Measurements from ENCODE around the gene BRD3.

Gene BRD3

DNA sequence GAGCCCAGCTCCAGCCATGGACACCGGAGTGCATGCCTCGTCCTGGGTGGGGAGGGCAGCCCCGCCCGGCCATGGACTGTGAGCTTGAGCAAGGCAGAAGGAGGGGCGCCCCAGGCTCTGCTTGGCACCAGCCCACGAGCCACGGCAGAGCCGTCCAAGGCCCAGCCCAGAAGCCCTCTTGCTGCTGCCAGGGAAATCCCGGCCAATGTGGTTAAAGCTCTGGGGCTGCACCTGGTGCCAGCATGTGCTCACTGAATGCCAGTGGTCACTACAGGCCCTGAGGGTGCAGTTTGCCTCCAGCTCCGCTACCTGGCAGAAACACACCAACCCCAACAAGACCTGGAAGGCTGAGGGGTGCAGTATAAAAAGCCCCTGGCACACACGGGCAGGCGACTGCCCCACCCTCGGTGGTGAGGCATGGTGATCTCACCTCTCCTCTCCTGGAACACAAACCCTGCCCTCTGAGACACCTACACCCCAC is 11.8 kb downstream of the BRD3 start:
- in situ Hi-C loops (cut with MboI; ENCODE audit: low sequenced_read_pairs) = no loop called here

DNA sequence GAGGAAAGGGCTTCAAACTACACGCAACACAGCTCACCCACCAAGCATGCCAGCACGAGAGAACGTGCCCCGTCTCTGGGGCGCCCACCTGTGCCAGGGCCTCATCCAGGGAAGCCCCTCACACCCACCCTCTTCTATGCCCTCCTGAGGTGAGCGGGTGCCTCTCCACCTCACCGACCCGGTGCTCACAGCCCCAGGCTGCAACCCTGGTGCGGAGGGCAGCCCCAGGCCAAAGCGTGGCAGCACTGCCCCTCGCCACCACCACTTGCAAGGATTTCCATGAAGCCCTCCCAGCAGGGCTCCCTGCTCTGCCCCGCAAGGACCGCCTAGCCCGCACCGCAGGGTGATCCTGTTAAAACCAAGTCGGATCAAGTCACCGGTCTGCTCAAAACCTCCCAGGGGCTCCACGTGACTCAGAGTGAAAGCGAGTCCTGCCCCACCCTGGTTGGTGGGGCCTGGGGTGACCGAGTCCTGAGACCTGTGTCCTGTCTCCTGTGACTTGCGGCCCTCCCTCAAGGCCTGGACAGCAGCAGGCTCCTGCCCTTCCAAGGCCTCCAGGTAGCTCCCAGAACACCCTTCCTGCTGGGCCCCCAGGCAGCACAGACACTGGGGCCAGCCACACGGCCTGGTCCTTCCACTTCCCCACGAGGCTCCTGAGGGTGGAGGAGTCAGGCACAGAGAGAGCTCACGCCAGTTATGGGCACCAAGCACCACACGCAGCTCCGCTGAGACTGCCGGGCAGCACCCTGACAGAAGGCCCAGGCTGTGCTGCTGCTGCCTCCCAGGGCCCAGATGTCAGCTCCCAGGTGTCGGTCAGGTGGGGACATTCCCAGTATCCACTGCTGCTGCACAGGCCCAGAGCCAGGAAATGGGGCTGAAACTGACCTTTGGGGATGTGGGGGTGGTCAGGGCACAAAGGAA is 12.7 kb downstream of the BRD3 start:
- in situ Hi-C loops (cut with MboI; ENCODE audit: low sequenced_read_pairs) = no loop called here

DNA sequence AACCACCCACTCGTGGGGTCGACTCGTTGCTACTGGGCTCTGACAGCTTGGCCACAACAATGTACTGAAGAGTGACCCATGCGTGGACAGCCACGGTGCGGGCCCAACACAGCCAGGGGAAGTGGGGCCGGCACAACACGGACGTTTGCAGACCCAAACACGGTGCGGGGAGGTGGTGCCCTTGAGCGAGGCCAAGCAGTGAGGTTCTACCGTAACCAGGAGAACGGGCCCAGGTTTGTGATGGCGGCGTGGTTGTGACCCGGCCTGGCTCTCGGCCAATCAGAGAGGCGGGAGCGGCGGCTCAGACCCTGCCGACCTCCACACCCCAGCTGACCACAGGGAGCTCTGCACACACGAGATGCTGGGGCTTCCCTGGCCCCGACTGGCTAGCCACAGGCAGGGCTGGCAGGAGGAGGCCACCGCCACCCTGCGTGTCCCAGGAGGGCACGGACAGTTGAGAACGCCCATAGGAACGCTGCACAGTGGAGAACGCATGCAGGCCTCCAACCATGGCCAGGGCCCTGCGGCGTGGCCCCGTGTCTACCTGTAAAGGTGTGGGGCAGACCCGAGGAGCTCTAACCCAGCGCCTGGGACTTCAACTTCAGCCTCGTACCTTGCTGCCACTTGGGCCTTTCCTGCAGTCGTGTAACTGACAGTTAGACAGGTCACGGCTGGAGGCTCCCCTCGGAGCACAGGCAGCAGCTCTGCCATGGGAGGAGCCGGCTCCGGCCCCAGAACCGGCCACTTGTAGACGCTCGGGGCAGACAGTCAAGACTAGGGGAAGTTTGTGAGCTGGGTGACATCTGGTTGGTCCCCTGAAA is 13.7 kb downstream of the BRD3 start:
- in situ Hi-C loops (cut with MboI; ENCODE audit: low sequenced_read_pairs) = no loop called here

DNA sequence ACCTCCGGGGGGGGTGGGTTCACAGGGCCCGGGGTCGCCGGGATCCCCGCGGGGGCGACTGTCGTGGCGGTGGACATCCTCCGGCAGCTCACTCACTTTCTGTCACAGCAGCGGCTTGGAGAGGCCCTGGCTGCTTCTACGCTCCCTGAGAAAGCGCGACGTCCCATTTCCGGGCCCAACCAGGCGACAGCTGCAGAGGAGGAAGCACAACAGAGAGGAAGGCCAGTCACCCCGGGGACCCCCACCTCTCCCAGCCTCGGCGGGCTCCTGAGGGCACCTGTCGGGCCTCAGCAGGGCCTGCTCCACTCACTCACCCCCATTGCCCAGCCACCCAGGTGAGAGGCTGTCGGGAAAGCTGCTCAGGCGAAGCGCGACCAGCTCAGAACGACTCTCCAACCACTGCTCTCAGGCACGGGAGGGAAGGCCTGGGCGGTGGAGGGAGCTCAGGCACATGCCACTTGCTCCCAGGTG is 14.4 kb downstream of the BRD3 start:
- in situ Hi-C loops (cut with MboI; ENCODE audit: low sequenced_read_pairs) = no loop called here

DNA sequence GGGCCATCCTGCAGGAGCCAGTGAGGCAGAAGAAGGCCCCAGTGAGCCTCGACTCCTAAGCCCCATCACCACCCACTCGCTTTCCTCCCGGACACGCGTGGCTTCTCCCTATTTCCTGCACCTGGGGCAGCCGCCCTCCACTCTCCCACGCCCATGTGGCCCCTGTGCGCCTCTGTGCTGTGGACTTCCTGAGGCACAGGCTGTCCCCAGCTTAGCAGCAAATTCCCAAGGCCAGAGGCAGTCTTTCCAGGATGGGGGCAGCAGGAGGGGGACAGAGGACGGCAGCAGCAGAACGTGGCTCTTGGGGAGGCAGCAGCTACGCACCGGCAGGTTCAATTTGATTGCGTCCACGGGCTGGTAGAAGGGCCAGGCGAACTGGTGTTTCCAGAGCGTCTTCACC is 14.9 kb downstream of the BRD3 start:
- in situ Hi-C loops (cut with MboI; ENCODE audit: low sequenced_read_pairs) = no loop called here

DNA sequence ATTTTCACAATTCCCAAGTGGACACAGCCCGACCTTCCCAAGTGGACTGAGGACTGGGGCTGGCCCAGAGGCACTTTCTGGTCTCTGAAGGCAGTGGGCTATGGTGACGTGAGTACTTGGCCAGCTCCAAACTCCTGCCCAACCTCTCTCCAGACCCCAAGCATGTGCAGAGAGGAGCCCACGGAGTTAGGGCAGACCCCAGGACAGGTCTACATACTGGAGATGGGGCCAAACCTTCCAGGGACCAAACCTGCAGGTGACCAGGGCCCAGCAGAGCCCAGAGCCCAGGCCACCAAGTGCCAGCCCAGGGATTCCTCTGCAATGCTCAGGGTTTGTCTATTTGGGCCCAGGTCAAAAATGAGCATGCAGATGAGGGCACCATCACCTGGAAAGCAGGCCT is 15.3 kb downstream of the BRD3 start:
- in situ Hi-C loops (cut with MboI; ENCODE audit: low sequenced_read_pairs) = no loop called here

DNA sequence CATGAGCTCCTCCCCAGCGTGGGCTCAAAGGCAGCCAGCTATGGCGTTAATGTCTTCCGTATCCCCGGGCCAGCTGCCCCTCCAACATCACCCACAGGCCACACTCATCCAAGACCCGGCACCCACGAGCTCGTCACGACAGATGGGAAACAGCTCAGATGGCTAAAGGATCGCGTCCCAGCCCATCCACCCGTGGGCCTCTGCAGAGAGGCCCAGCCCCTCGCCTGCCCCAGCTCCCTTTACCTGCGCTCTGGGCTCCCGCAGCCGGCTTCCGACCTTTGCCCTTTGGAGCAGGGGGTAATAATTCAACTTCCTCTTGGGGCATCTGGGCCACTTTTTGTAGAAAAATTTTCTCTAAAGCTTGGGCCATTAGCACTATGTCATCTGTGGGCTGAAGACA is 16.5 kb downstream of the BRD3 start:
- in situ Hi-C loops (cut with MboI; ENCODE audit: low sequenced_read_pairs) = no loop called here

DNA sequence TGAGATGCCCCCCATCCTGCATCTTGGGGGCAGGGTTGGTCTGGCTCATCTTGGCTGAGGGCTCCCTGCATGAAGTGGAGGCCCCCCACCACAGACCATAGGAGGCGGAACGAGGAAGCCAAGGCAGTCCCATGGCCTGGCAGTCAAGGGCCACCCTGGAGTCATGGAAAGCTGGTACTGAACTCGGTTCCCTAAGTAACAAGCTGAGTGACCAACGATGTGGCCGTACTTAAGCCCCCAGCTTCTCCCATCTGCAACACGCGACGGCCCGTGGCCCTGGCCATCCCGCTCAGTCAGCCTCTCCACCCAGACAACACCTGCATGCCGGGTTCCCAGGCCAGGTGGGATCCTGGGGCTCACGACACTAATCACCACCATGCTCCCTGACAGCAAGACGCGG is 17.1 kb downstream of the BRD3 start:
- in situ Hi-C loops (cut with MboI; ENCODE audit: low sequenced_read_pairs) = no loop called here

DNA sequence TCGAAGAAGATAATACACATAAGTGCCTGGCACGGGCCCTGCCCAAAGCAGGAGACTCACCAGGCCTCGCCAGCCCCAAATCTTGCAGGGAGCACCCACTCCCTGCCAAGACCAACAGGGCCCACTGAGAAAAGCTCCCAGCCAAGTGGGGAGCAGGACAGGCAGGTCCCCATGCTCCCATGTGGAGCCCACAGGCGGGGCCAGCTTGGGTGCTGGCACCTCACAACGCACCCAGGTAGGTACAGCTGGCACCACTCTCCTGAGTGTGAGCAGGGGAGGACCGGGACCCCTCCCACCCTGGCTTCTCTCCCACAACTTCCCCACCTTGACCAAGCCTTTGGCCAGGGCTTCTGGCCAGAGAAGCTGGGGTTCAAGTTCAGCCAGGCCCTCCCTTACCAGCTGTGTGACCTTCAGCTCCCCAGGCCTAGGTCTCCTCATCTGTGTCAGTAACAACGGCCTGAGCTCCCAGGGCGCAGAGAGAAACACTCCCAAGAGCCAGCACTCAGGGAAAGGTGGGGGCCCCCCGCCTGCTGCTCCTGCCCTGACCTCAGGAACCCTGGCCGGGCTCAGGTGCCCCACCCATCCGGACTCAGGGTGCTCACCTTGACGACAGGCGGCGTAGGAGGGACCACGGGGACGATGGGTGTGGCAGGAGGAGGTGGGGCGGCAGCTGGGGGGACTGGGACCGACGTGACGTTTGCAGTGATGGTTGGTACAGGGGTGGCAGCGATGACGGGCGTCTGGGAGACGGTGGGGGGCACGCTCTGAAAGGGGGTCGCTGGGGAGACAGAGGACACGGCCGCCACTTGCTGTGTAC is 17.8 kb downstream of the BRD3 start:
- in situ Hi-C loops (cut with MboI; ENCODE audit: low sequenced_read_pairs) = no loop called here

DNA sequence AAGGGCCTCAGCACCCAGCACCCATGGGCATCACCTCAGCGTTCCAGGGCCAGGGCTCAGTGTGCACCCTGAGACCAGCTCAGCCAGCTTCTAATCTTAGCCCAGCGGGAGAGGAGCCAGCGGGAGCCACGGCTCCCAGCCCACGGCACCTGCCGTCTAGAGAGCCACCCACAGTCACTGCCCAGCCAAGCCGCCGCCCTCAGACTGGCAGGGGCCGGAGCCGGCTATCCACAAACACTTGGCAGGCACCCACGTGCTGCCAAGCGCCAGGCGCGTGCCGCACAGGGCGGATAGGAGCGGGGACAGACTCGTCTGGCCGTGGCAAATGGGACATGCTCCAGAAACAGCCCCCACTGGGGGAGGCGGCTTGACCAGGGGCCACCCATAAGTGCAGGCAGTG is 18.6 kb downstream of the BRD3 start:
- in situ Hi-C loops (cut with MboI; ENCODE audit: low sequenced_read_pairs) = no loop called here

DNA sequence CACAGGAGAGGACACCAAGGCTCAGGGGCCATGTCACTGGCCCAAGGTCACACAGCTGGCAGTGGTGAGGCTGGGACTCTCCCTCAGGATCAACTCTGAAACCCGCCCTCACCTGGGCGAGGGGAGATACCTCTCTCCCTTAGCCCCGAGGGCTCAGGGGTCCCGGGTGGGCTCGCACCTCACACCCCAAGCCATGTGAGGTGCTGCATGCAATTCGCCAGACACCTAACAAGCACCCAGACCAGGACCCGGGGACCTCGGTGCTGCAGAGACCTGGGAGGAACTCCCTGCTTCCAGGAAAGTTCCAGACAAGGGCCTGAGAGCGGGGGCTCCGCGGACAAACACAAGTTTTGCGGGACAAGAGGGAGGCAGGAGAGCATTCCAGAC is 19.3 kb downstream of the BRD3 start:
- in situ Hi-C loops (cut with MboI; ENCODE audit: low sequenced_read_pairs) = no loop called here

DNA sequence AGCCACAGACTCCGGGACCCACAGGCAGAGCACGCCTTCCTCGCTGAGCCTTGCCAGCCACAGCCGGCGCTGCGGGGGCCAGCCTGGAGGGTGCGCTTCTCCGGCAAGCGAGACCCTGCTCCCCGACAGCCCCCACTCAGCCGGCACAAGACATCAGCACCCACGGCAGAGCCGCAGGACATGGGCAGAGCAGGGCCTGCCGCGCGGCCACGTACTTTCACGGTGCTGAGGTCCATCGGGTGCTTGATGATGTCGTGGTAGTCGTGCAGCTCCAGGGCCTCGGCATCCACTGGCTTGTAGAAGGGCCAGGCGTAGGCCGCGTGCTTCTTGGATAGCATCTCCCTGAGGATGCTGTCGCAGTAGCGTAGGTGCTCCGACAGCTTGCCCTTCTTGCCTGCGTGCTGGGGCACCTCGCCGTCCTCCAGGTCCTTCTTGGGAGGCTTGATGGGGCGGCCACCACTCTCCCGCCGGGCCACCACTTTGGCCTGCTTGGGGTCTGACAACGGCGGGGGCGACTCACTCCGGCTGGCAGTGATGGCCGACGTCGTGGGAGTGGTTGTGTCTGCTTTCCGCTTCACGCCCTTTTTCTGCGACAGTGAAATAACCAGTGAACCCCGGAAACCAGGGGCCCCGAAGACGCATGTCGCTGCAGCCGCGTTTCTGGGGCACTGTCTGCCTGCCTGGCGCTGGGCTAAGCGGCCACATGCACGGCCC is 19.8 kb downstream of the BRD3 start:
- in situ Hi-C loops (cut with MboI; ENCODE audit: low sequenced_read_pairs) = no loop called here

DNA sequence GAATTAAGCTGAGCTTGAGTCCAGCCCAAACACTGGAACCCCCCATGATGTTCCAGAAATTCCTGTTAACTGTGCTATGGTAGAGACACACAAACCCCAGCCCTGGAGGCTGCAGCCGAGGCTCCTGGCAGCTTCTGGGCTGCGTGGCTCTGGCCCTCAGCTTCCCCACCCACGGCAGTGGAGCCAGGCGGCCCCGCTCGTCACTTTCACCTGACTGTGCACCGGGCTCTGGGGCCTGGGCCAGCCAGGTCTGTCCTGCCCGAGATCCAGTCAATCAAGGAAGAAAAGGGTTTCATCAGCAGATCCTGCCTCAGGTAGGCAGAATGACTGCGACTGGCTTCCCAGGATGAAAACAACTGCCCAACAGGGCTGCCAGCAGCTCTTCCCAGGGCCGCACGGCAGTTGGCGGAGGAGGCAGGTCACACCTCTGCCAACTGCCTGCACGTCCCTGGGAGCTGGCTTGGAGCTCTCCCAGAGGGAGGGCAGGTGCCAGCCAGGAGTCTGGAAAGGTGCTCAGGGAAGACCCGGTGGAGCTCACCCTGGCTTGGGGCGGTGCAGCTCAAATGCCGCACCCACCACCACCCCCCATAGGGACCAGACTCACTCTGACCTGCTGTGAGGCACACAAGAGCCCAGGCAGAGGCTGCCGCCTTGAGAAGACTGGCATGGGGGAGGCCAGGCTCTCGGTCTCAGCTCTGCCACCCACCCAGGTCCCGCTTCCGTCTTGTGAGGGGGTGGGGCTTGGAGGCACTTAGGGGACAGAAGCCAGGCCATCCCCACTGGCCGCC is 20.7 kb downstream of the BRD3 start:
- in situ Hi-C loops (cut with MboI; ENCODE audit: low sequenced_read_pairs) = no loop called here

DNA sequence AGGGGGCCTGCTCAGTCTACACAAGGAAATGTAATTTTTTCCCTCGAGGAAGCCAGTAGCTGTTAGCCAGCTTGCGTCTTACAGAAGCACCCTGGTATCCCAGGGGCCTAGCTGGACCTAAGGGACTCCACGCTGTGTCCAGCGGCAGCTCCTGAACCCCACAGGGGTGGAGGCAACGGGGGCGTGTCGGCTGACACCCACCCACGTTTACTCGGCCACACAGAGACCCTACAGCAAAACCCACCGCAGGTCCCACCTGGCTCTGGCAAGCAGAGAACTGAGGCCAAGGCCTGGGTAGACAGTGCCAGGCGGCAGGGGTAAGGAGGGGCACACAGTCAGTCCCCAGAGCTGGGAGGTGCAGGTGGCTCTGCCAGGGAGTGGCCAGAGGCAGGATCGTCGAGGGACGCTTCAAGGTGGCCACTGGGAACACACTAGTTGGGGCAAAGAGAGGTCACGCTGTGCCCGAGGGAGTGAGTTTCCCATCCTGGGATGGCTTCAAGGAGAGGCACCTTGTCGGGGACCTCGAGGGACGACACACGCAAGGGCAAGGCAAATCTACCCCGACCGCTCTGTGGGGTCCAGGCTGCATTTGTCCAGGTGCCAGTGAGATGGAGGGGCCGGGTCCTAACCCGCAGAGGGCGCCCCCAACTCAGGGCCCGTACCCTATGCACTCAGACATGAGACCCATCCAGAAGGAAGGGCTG is 21.8 kb downstream of the BRD3 start:
- in situ Hi-C loops (cut with MboI; ENCODE audit: low sequenced_read_pairs) = no loop called here

DNA sequence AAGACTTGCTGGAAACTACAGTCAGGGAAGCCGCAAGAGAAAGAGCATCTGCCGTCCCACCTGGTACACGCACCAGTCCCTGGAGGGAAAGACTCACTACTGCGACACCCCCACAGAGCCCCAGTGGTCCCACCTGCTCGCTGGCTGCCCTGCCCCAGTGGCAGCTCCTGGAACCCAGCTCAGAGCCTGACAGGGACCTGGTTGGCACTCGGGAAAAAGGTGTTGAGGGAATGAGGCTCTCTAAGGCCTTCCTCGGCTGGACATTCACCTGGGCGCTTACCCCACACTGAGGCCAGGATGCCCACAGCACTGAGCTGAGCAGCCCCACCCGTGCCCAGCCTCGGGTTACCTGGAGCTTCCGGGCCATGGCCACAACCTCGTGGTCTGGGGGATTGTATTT is 22.9 kb downstream of the BRD3 start:
- in situ Hi-C loops (cut with MboI; ENCODE audit: low sequenced_read_pairs) = no loop called here

DNA sequence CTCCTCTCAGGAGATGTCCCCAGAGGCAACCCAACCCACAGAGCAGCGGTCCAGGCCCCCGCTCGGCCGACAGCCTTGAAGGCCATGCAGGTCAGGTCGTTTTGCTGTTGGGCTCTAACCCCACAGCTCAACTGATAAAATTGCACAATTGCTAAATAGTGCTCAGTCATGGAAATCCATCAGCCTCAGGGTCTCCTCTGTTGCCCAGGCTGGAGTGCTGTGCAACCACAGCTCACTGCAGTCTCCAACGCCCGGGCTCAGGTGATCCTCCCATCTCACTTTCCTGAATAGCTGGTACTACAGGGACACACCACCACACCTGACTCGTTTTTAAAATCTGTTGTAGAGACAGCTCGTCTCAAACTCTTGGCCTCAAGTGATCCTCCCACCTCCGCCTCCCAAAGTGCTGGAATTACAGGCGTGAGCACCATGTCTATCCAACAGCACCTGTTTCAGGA is 24.3 kb downstream of the BRD3 start:
- in situ Hi-C loops (cut with MboI; ENCODE audit: low sequenced_read_pairs) = no loop called here

DNA sequence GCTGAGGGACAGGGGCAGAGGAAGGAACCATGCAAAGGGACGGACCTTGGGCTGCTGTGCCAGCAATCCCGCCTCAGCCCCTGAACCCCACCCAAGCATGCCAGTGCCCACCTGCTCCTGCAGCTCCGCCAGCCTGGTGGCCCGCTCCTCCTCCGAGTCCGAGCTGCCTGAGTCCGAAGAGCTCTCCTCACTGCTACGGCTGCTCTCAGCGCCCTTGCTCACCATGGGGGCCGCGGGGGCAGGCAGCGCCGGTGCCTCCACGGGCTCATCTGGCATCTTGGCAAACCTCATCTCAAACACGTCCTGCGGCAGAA is 26.2 kb downstream of the BRD3 start:
- in situ Hi-C loops (cut with MboI; ENCODE audit: low sequenced_read_pairs) = no loop called here

DNA sequence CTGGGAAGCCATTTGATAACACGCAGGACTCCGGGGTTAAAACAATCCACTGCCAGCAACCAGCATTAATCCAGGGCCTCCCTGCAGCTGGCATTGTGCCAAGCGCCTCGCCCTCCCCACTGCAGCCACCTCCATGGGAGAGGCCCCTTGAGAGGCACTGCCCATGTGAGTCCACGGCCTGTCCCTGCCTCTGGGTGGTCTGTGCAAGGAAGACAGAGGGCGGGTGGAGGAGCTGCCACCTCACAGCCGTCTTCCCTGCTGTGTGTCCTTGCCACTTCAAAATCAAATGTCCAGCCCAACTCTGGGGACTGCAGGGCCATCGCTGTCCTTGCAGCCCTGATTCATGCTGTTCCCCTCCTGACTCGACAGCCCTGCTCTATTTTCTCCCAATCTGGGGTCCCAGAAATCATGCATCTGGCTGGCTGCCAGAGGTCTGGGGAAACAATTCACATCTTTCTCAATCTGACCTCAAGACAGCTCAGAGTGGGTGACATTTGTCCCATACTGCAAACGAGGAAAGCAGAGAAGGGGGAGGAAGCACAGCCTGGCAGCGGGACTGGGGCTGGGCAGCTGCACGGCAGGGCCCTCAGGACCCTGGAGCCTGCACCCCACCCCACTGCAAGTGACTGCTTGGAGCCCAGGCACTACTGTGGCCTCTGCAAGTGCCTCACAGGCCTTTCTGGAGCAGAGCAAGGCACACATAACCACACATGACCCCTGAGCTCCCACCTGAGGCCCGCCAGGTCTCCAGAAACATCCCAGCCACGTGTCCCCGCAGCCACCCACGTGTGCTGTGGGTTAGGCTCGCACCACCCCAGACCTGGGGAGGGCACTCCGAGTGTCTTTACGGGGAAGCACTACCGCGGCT is 26.8 kb downstream of the BRD3 start:
- in situ Hi-C loops (cut with MboI; ENCODE audit: low sequenced_read_pairs) = no loop called here

All from HL-60/S4 treated with phorbol 12-myristate 13-acetate at 8.2 ng/mL for 4 days and 3 days (cell line).